Esophagus muscularis mucosa (tissue), 4 donors: Measurements from ENCODE around the gene FNIP1. TPM values are rescaled to one million over a fixed set of nuclear protein-coding genes. Genes with fewer than 3 reads are reported as not detected.
A peak's percentile ranks its signal among the peaks of the same experiment; 100 is the strongest.
"Not testable (repeated sequence)": the region's sequence is repeated elsewhere in the genome, so short reads cannot be mapped to it uniquely, and the experiment has no call there.

Experiments
- DNase-seq: peaks from one replicate; pipeline ENCODE4 v3.0.0-alpha.2; 2017; ENCODE audit errors: extremely low spot score
- H3K27ac ChIP-seq, 4 donors: fragments of 200-600 bp; sonication (generic); replicated peaks in 1 of 4; 1 replicate in 3 of 4; 2 replicates in 1 of 4; pipeline ENCODE4 v1.5.1; 2016 to 2019; ENCODE audit warnings: mild to moderate bottlenecking in 1 of 4
- H3K27me3 ChIP-seq, 4 donors: fragments of 200-600 bp; sonication (generic); one replicate each; pipeline versions ENCODE4 v1.5.1 to v1.6.0; 2016 to 2019
- H3K36me3 ChIP-seq, 4 donors: fragments of 200-600 bp; sonication (generic); one replicate each; pipeline ENCODE4 v1.5.1; 2016 to 2019
- H3K4me1 ChIP-seq, 4 donors: fragments of 200-600 bp; sonication (generic); one replicate each; pipeline ENCODE4 v1.5.1; 2016 to 2019
- H3K4me3 ChIP-seq, 4 donors: fragments of 200-600 bp; sonication (generic); 1 replicate in 2 of 4; 2 replicates in 2 of 4; pipeline ENCODE4 v1.5.1; 2016 to 2019; ENCODE audit warnings: mild to moderate bottlenecking in 4 of 4, moderate library complexity in 1 of 4
- H3K9me3 ChIP-seq, 4 donors: fragments of 200-600 bp; sonication (generic); 1 replicate in 3 of 4; 2 replicates in 1 of 4; pipeline ENCODE4 v1.5.1; 2016 to 2019
- CTCF ChIP-seq, 3 experiments: fragments of 200-600 bp in 2 of 3; fragments of 450-650 bp in 1 of 3; sonication (generic) in 2 of 3; IDR thresholded peaks; one replicate each; pipeline ENCODE4 v1.5.1; 2017 to 2019; ENCODE audit warnings: antibody characterized with exemption in 3 of 3, mild to moderate bottlenecking in 2 of 3, moderate library complexity in 1 of 3
- EP300 ChIP-seq: sonication (generic); formaldehyde crosslinking; IDR thresholded peaks from one replicate; pipeline ENCODE4 v1.6.1; 2017; ENCODE audit warnings: antibody characterized with exemption
- POLR2A ChIP-seq: fragments of 450-650 bp; IDR thresholded peaks from one replicate; pipeline ENCODE4 v1.6.1; 2017; ENCODE audit warnings: antibody characterized with exemption, moderate library complexity, mild to moderate bottlenecking, low read depth
- POLR2AphosphoS5 ChIP-seq, 2 donors: sonication (generic); formaldehyde crosslinking; IDR thresholded peaks; one replicate each; pipeline ENCODE4 v1.6.1; 2017; ENCODE audit warnings: antibody characterized with exemption in 2 of 2
- WGBS: methylation state at CpG from one replicate; pipeline ENCODE4 v1.1.5; 2018; 5-methylcytosine and 5-hydroxymethylcytosine counted together
- intact Hi-C: fragments of 100-400 bp; cut with DNase I; formaldehyde crosslinking; loops from one replicate; pipeline ENCODE4 v1.15.1; 2023
- total RNA-seq, 4 donors: library from RNA; depleted of rRNA; stranded (reverse); fragments of >200 nt; gene quantifications; one replicate each; pipeline versions ENCODE4 v1.1.0 to v1.2.1, GENCODE V29; 2016

The FNIP1 gene
- 10 to 100 TPM; 36.6 to 52.7 (median 50.1) TPM for total RNA-seq

- under 1% methylated on average over 30 of the region's 79 CpGs for WGBS
- DNase-seq: peak; percentile 100
- no peaks in the 10 kb centered on the region for H3K36me3 ChIP-seq
- intact Hi-C loops: loop anchor here (5.0 to 10.0 kb wide), 4 partner anchors 112 to 632 kb away; partner anchors contain the start of gene HINT1
- H3K9me3 ChIP-seq: no peaks in the 10 kb centered on the region
- peak; percentile 94 for TF ChIP-seq POLR2A
- TF ChIP-seq CTCF (IDR thresholded peaks at IDR 0.05): no peak
- TF ChIP-seq EP300: no peak
- peak; percentile 98 for TF ChIP-seq POLR2AphosphoS5 (IDR thresholded peaks at IDR 0.05)
- H3K4me3 ChIP-seq: peak within 1 kb of the TSS; percentile 80 to 99 (median 90)
- peak within 1 kb of the TSS; percentile 99 to 100 (median 99) for H3K27ac ChIP-seq
- peaks cover 5 to 46% (median 40%) of the 10 kb centered on the region in 4 donors for H3K4me1 ChIP-seq
- no peaks in the 10 kb centered on the region for H3K27me3 ChIP-seq
These were observed at the start of gene FNIP1 for GRCh38 chr5:131796793-131797693. TSS of gene FNIP1 (minus strand) at chr5:131797017. CDS start at chr5:131796921, 96 bp downstream.

- TF ChIP-seq CTCF (IDR thresholded peaks at IDR 0.05): no peak
- no peak for DNase-seq
- H3K27me3 ChIP-seq: no peaks in the 10 kb centered on the region
- H3K4me3 ChIP-seq: no peak overlapping the region
- H3K27ac ChIP-seq: no peak overlapping the region
- H3K36me3 ChIP-seq: no peaks in the 10 kb centered on the region
- 53% methylated on average over 1 of the region's 1 CpG for WGBS
- H3K9me3 ChIP-seq: peaks cover 0 to 35% (median 29%) of the 10 kb centered on the region in 4 donors
- no peaks in the 10 kb centered on the region for H3K4me1 ChIP-seq
- intact Hi-C loops: no loop called here
These were observed 49.7 kb upstream of the FNIP1 start for GRCh38 chr5:131846536-131846935.

- H3K27me3 ChIP-seq: no peaks in the 10 kb centered on the region
- no peaks in the 10 kb centered on the region for H3K4me1 ChIP-seq
- intact Hi-C loops: no loop called here
- H3K27ac ChIP-seq: no peak overlapping the region
- H3K36me3 ChIP-seq: no peaks in the 10 kb centered on the region
- H3K9me3 ChIP-seq: peaks cover 0 to 35% (median 29%) of the 10 kb centered on the region in 4 donors
- TF ChIP-seq POLR2A (no peak), EP300 (no peak)
- H3K4me3 ChIP-seq: no peak overlapping the region
- DNase-seq: no peak
These were observed 49.0 kb upstream of the FNIP1 start for GRCh38 chr5:131845828-131846227.

- H3K4me1 ChIP-seq, H3K27me3 ChIP-seq, H3K36me3 ChIP-seq, intact Hi-C loops, DNase-seq, H3K27ac ChIP-seq, H3K4me3 ChIP-seq: not testable (repeated sequence)
- peaks cover 0 to 27% (median 19%) of the 10 kb centered on the region in 4 donors for H3K9me3 ChIP-seq
- no CpG with 5 or more reads among the region's 1 CpG for WGBS
These were observed 46.2 kb upstream of the FNIP1 start for GRCh38 chr5:131842971-131843370.

GRCh38 chr5:131832702-131833101 lies 35.9 kb upstream of the FNIP1 start:
- H3K27me3 ChIP-seq, H3K27ac ChIP-seq, H3K4me1 ChIP-seq, DNase-seq, H3K4me3 ChIP-seq, H3K36me3 ChIP-seq, H3K9me3 ChIP-seq, intact Hi-C loops: not testable (repeated sequence)
- WGBS: 85% methylated on average over 2 of the region's 2 CpGs

GRCh38 chr5:131825404-131826013 lies 28.7 kb upstream of the FNIP1 start:
- intact Hi-C loops: no loop called here

More at GRCh38 chr5:131825404-131826013, 28.7 kb upstream of the FNIP1 start:
- WGBS: 67% methylated on average over 2 of the region's 2 CpGs
- H3K36me3 ChIP-seq: no peaks in the 10 kb centered on the region
- TF ChIP-seq POLR2A (no peak), POLR2AphosphoS5 (IDR thresholded peaks at IDR 0.05) (no peak), CTCF (IDR thresholded peaks at IDR 0.05) (no peak), EP300 (no peak)
- no peak overlapping the region for H3K4me3 ChIP-seq
- H3K4me1 ChIP-seq: no peaks in the 10 kb centered on the region
- H3K27ac ChIP-seq: no peak overlapping the region
- H3K27me3 ChIP-seq: no peaks in the 10 kb centered on the region
- DNase-seq: no peak
- peaks cover 0 to 23% (median 7%) of the 10 kb centered on the region in 4 donors for H3K9me3 ChIP-seq
